Measurements from ENCODE around the gene LRIF1.

- TF ChIP-seq SPI1 (IDR thresholded peaks at IDR 0.05; ENCODE audit: borderline replicate concordance, low read depth) (no peak), POLR2AphosphoS5 (IDR thresholded peaks at IDR 0.05; ENCODE audit: low read depth) (no peak)
- TF ChIP-seq, protein P1, sequence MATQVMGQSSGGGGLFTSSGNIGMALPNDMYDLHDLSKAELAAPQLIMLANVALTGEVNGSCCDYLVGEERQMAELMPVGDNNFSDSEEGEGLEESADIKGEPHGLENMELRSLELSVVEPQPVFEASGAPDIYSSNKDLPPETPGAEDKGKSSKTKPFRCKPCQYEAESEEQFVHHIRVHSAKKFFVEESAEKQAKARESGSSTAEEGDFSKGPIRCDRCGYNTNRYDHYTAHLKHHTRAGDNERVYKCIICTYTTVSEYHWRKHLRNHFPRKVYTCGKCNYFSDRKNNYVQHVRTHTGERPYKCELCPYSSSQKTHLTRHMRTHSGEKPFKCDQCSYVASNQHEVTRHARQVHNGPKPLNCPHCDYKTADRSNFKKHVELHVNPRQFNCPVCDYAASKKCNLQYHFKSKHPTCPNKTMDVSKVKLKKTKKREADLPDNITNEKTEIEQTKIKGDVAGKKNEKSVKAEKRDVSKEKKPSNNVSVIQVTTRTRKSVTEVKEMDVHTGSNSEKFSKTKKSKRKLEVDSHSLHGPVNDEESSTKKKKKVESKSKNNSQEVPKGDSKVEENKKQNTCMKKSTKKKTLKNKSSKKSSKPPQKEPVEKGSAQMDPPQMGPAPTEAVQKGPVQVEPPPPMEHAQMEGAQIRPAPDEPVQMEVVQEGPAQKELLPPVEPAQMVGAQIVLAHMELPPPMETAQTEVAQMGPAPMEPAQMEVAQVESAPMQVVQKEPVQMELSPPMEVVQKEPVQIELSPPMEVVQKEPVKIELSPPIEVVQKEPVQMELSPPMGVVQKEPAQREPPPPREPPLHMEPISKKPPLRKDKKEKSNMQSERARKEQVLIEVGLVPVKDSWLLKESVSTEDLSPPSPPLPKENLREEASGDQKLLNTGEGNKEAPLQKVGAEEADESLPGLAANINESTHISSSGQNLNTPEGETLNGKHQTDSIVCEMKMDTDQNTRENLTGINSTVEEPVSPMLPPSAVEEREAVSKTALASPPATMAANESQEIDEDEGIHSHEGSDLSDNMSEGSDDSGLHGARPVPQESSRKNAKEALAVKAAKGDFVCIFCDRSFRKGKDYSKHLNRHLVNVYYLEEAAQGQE (IDR thresholded peaks at IDR 0.05; ENCODE audit: insufficient replicate concordance, low read depth): no peak
- TF ChIP-seq, protein P2, sequence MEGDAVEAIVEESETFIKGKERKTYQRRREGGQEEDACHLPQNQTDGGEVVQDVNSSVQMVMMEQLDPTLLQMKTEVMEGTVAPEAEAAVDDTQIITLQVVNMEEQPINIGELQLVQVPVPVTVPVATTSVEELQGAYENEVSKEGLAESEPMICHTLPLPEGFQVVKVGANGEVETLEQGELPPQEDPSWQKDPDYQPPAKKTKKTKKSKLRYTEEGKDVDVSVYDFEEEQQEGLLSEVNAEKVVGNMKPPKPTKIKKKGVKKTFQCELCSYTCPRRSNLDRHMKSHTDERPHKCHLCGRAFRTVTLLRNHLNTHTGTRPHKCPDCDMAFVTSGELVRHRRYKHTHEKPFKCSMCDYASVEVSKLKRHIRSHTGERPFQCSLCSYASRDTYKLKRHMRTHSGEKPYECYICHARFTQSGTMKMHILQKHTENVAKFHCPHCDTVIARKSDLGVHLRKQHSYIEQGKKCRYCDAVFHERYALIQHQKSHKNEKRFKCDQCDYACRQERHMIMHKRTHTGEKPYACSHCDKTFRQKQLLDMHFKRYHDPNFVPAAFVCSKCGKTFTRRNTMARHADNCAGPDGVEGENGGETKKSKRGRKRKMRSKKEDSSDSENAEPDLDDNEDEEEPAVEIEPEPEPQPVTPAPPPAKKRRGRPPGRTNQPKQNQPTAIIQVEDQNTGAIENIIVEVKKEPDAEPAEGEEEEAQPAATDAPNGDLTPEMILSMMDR (IDR thresholded peaks at IDR 0.05; ENCODE audit: insufficient read depth, low read length): no peak
Observed at GRCh38 chr1:110962892-110963690, 631 bp downstream of the LRIF1 start.
